Measurements from ENCODE around the gene SPO11.

Gene SPO11

DNA sequence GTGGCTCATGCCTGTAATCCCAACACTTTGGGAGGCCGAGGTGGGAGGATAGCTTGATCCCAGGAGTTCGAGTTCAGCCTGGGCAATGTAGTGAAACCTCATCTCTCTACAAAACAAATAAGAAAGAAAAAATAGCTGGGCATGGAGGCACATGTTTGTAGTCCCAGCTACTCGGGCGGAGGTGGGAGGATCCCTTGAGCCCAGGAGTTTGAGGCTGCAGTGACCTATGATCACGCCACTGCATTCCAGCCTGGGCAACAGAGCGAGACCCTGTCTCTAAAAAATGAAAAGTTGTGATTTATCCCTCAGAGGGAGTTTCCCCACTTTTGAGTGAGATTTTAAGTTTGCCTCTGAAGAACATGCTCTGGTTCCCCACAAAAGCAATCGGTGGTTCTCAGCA is 45.7 kb upstream of the SPO11 start:
- Histone ChIP-seq H3K18ac (ENCODE audit: low read depth in 1 of 2, low read length in 2 of 2) (no peak overlapping the region), H4K91ac (ENCODE audit: low read length) (no peak overlapping the region), H2AK5ac (ENCODE audit: low read length, severe bottlenecking) (no peak overlapping the region), H3K4me3 (ENCODE audit: insufficient read depth in 1 of 2, low read depth in 1 of 2, low read length in 2 of 2) (no peak overlapping the region), H3K36me3 (ENCODE audit: control insufficient read depth in 1 of 2, insufficient read depth in 2 of 2, low read depth in 1 of 2, low read length in 2 of 2) (no peaks in the 10 kb centered on the region), H3K79me1 (replicated peaks; ENCODE audit: low read length, poor library complexity, severe bottlenecking) (no peaks in the 10 kb centered on the region), H2BK120ac (ENCODE audit: low read depth, low read length) (no peak overlapping the region), H2BK5ac (ENCODE audit: low read depth, low read length, poor library complexity, severe bottlenecking) (no peak overlapping the region), H2BK12ac (ENCODE audit: low read length in 2 of 2) (no peak overlapping the region), H3K23ac (ENCODE audit: low read length in 2 of 2) (no peak overlapping the region), H4K8ac (ENCODE audit: low read length) (no peak overlapping the region), H3K27me3 (ENCODE audit: control insufficient read depth in 1 of 2, insufficient read depth in 1 of 2, low read length in 2 of 2) (peaks cover 60 to 89% of the 10 kb centered on the region in 2 experiments), H3K9me3 (ENCODE audit: control insufficient read depth, low read length) (no peaks in the 10 kb centered on the region), H3K4ac (ENCODE audit: low read depth in 1 of 2, low read length in 2 of 2) (no peak overlapping the region), H2AFZ (ENCODE audit: low read depth, low read length) (no peak overlapping the region), H3K9ac (ENCODE audit: low read length) (no peak overlapping the region), H3K4me2 (ENCODE audit: low read length, poor library complexity, severe bottlenecking) (no peak overlapping the region), H3K4me1 (ENCODE audit: control insufficient read depth, insufficient read depth, low read depth, low read length) (peaks cover 3% of the 10 kb centered on the region), H3K14ac (ENCODE audit: low read length in 2 of 2) (no peak overlapping the region), H3K27ac (ENCODE audit: low read length, poor library complexity, severe bottlenecking) (no peak overlapping the region), H2BK15ac (ENCODE audit: low read depth, poor library complexity, severe bottlenecking) (no peak overlapping the region)
- no peak for DNase-seq
- 81% methylated on average over 7 of the region's 7 CpGs for WGBS

DNA sequence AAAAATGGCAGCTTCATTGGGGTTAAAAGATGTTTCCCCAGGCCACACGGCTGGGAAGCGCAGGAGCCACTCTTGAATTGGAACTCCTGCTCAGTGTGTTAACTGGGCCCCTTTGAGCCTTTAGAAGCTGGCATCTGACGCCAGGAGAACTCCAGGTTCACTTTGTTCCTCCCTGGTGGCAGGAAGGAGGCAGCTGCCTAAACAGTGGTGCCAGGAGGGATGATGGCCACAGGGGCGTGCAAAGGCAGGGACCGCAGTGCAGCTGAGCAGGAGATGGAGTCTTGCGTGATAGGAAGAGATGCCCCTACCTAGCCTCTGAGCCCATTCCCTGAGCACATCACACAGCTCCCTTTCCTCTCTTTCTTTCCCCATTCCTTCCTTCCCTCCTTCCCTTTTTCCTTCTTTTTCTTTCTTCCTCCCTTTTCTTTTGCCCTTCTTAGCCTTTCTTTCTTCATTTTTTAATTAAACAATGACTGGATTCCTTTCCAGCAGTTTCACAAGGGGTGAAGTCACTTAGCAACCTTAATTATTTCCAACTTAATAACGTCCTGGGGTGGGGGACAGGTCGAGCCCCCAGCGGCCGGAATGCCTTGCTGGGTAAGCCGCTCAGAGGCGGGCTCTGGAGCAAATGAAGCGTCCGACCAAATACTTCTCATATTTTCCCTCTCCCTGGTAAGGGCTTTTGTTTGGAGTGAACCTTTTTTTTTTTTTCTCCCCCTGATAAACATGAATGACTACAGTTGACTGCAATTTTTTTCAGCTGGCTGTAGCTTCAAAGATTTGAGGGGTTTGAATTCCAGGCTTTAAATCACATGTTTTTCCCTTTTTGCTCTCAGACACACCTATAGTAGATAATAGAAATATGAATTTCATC is 42.4 kb upstream of the SPO11 start:
- Histone ChIP-seq H3K36me3 (ENCODE audit: control insufficient read depth in 1 of 2, insufficient read depth in 2 of 2, low read depth in 1 of 2, low read length in 2 of 2) (no peaks in the 10 kb centered on the region), H4K8ac (ENCODE audit: low read length) (no peak overlapping the region), H3K14ac (ENCODE audit: low read length in 2 of 2) (no peak overlapping the region), H3K4me2 (ENCODE audit: low read length, poor library complexity, severe bottlenecking) (no peak overlapping the region), H2BK5ac (ENCODE audit: low read depth, low read length, poor library complexity, severe bottlenecking) (no peak overlapping the region), H2AFZ (ENCODE audit: low read depth, low read length) (no peak overlapping the region), H4K91ac (ENCODE audit: low read length) (no peak overlapping the region), H3K79me1 (replicated peaks; ENCODE audit: low read length, poor library complexity, severe bottlenecking) (no peaks in the 10 kb centered on the region), H2BK120ac (ENCODE audit: low read depth, low read length) (no peak overlapping the region), H3K27ac (ENCODE audit: low read length, poor library complexity, severe bottlenecking) (no peak overlapping the region), H2BK15ac (ENCODE audit: low read depth, poor library complexity, severe bottlenecking) (no peak overlapping the region), H3K9me3 (ENCODE audit: control insufficient read depth, low read length) (no peaks in the 10 kb centered on the region), H3K4me3 (ENCODE audit: insufficient read depth in 1 of 2, low read depth in 1 of 2, low read length in 2 of 2) (no peak overlapping the region), H2BK12ac (ENCODE audit: low read length in 2 of 2) (no peak overlapping the region), H3K4ac (ENCODE audit: low read depth in 1 of 2, low read length in 2 of 2) (no peak overlapping the region), H3K4me1 (ENCODE audit: control insufficient read depth, insufficient read depth, low read depth, low read length) (peaks cover 3% of the 10 kb centered on the region), H3K27me3 (ENCODE audit: control insufficient read depth in 1 of 2, insufficient read depth in 1 of 2, low read length in 2 of 2) (peaks cover 79 to 94% of the 10 kb centered on the region in 2 experiments), H3K23ac (ENCODE audit: low read length in 2 of 2) (no peak overlapping the region), H3K9ac (ENCODE audit: low read length) (no peak overlapping the region), H2AK5ac (ENCODE audit: low read length, severe bottlenecking) (no peak overlapping the region), H3K18ac (ENCODE audit: low read depth in 1 of 2, low read length in 2 of 2) (no peak overlapping the region)
- 56% methylated on average over 12 of the region's 14 CpGs for WGBS
- DNase-seq, result no peak

DNA sequence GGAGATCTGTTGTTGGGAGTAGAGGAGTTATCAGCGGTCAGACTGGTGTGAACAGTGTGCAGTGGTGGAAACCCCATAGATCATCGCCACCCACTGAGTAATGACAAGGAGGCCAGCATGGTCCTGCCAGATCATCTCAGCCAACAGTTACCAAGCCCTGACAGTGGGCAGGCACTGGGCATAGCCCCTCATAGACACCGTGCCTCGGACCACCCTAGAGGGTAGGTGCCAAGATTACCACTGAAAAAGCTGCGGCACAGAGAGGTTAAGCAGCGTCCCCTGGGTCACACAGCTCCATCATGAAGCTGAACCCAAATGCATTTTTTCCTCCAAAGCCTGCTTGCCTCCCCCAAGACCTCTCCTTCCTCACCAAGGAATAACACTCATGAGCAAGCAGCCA is 41.7 kb upstream of the SPO11 start:
- Histone ChIP-seq H3K4me2 (ENCODE audit: low read length, poor library complexity, severe bottlenecking) (no peak overlapping the region), H3K36me3 (ENCODE audit: control insufficient read depth in 1 of 2, insufficient read depth in 2 of 2, low read depth in 1 of 2, low read length in 2 of 2) (no peaks in the 10 kb centered on the region), H3K79me1 (replicated peaks; ENCODE audit: low read length, poor library complexity, severe bottlenecking) (no peaks in the 10 kb centered on the region), H4K8ac (ENCODE audit: low read length) (no peak overlapping the region), H2BK5ac (ENCODE audit: low read depth, low read length, poor library complexity, severe bottlenecking) (no peak overlapping the region), H3K4me3 (ENCODE audit: insufficient read depth in 1 of 2, low read depth in 1 of 2, low read length in 2 of 2) (no peak overlapping the region), H2BK15ac (ENCODE audit: low read depth, poor library complexity, severe bottlenecking) (no peak overlapping the region), H2AFZ (ENCODE audit: low read depth, low read length) (no peak overlapping the region), H2BK120ac (ENCODE audit: low read depth, low read length) (no peak overlapping the region), H3K9me3 (ENCODE audit: control insufficient read depth, low read length) (no peaks in the 10 kb centered on the region), H4K91ac (ENCODE audit: low read length) (no peak overlapping the region), H3K4ac (ENCODE audit: low read depth in 1 of 2, low read length in 2 of 2) (no peak overlapping the region), H2BK12ac (ENCODE audit: low read length in 2 of 2) (no peak overlapping the region), H3K23ac (ENCODE audit: low read length in 2 of 2) (no peak overlapping the region), H3K9ac (ENCODE audit: low read length) (no peak overlapping the region), H3K14ac (ENCODE audit: low read length in 2 of 2) (no peak overlapping the region), H3K27ac (ENCODE audit: low read length, poor library complexity, severe bottlenecking) (no peak overlapping the region), H3K27me3 (ENCODE audit: control insufficient read depth in 1 of 2, insufficient read depth in 1 of 2, low read length in 2 of 2) (peaks cover 81 to 94% of the 10 kb centered on the region in 2 experiments), H3K4me1 (ENCODE audit: control insufficient read depth, insufficient read depth, low read depth, low read length) (peaks cover 3% of the 10 kb centered on the region), H3K18ac (ENCODE audit: low read depth in 1 of 2, low read length in 2 of 2) (no peak overlapping the region), H2AK5ac (ENCODE audit: low read length, severe bottlenecking) (no peak overlapping the region)
- WGBS, result 79% methylated on average over 6 of the region's 6 CpGs
- DNase-seq, result no peak

DNA sequence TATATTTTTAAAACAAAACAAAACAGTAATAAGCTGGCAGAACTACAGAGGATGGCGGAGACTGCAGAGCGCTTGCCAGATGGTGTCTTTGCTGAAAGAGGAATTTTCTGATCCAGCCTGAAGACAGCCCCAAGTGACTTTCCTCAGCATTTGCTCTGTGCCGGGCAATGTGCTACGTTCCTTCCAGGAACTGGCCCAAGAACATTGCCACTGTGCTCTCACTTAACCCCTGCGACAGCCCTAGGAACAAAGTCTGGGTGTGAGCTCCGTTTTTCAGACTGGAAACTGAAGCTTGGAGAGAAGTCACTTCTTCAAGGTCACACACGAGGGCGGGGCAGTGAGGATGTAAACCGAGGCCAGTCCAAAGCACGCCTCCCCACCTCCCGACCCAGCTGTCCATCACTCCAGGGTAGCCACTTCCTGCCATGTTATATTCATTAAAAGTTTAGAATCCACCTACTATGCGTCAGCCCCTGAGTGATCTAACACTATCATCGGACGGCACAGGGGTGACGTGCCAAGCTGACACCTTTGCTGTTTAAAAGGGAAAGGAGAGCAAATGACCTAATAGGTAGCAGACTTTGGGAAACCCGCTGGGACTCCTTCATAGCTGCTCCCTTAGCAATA is 40.8 kb upstream of the SPO11 start:
- H3K4me3 ChIP-seq (ENCODE audit: insufficient read depth in 1 of 2, low read depth in 1 of 2, low read length in 2 of 2), result peak overlapping the region in 1 of 2 experiments; percentile 51
- no peak overlapping the region for H3K14ac ChIP-seq (ENCODE audit: low read length in 2 of 2)
- peaks cover 73 to 94% of the 10 kb centered on the region in 2 experiments for H3K27me3 ChIP-seq (ENCODE audit: control insufficient read depth in 1 of 2, insufficient read depth in 1 of 2, low read length in 2 of 2)
- no peak overlapping the region for H4K8ac ChIP-seq (ENCODE audit: low read length)
- H3K4me2 ChIP-seq (ENCODE audit: low read length, poor library complexity, severe bottlenecking), result no peak overlapping the region
- H2BK15ac ChIP-seq (ENCODE audit: low read depth, poor library complexity, severe bottlenecking), result no peak overlapping the region
- no peak overlapping the region for H2BK120ac ChIP-seq (ENCODE audit: low read depth, low read length)
- no peak overlapping the region for H2AFZ ChIP-seq (ENCODE audit: low read depth, low read length)
- no peak overlapping the region for H3K4ac ChIP-seq (ENCODE audit: low read depth in 1 of 2, low read length in 2 of 2)
- H3K79me1 ChIP-seq (replicated peaks; ENCODE audit: low read length, poor library complexity, severe bottlenecking), result no peaks in the 10 kb centered on the region
- no peak overlapping the region for H3K23ac ChIP-seq (ENCODE audit: low read length in 2 of 2)
- WGBS, result 76% methylated on average over 16 of the region's 16 CpGs
- H2BK5ac ChIP-seq (ENCODE audit: low read depth, low read length, poor library complexity, severe bottlenecking), result no peak overlapping the region
- DNase-seq, result no peak
- no peak overlapping the region for H2BK12ac ChIP-seq (ENCODE audit: low read length in 2 of 2)
- no peaks in the 10 kb centered on the region for H3K36me3 ChIP-seq (ENCODE audit: control insufficient read depth in 1 of 2, insufficient read depth in 2 of 2, low read depth in 1 of 2, low read length in 2 of 2)
- peak overlapping the region; percentile 29 for H3K9ac ChIP-seq (ENCODE audit: low read length)
- no peaks in the 10 kb centered on the region for H3K9me3 ChIP-seq (ENCODE audit: control insufficient read depth, low read length)
- H2AK5ac ChIP-seq (ENCODE audit: low read length, severe bottlenecking), result no peak overlapping the region
- H3K27ac ChIP-seq (ENCODE audit: low read length, poor library complexity, severe bottlenecking), result no peak overlapping the region
- no peak overlapping the region for H3K18ac ChIP-seq (ENCODE audit: low read depth in 1 of 2, low read length in 2 of 2)
- peaks cover 3% of the 10 kb centered on the region for H3K4me1 ChIP-seq (ENCODE audit: control insufficient read depth, insufficient read depth, low read depth, low read length)
- H4K91ac ChIP-seq (ENCODE audit: low read length), result no peak overlapping the region
